Measurements from ENCODE around the gene PRAMEF14.
"Not testable (repeated sequence)": the region's sequence is repeated elsewhere in the genome, so short reads cannot be mapped to it uniquely, and the experiment has no call there.

DNA sequence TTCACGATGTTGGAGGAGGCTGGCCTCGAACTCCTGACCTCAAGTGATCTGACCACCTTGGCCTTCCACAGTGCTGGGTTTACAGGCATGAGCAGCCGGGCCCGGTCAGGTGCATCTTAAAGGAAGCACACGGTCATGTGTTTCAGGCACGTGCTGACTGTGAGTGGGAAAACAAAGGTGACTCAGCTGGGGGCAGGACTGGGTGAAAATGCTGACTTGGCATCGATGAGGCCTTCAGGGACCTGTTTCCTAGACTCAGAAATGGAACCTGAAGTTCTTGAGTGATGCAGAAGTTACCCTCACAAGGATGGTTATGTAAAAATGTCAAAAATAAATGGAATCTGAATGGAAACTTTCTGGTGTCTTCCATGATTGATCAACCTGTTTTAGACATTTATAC, 46.1 kb upstream of the PRAMEF14 start:
- not testable (repeated sequence) for TF ChIP-seq POLR2A, POLR2AphosphoS5 (IDR thresholded peaks at IDR 0.05)
- TF ChIP-seq, protein P1, sequence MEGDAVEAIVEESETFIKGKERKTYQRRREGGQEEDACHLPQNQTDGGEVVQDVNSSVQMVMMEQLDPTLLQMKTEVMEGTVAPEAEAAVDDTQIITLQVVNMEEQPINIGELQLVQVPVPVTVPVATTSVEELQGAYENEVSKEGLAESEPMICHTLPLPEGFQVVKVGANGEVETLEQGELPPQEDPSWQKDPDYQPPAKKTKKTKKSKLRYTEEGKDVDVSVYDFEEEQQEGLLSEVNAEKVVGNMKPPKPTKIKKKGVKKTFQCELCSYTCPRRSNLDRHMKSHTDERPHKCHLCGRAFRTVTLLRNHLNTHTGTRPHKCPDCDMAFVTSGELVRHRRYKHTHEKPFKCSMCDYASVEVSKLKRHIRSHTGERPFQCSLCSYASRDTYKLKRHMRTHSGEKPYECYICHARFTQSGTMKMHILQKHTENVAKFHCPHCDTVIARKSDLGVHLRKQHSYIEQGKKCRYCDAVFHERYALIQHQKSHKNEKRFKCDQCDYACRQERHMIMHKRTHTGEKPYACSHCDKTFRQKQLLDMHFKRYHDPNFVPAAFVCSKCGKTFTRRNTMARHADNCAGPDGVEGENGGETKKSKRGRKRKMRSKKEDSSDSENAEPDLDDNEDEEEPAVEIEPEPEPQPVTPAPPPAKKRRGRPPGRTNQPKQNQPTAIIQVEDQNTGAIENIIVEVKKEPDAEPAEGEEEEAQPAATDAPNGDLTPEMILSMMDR (IDR thresholded peaks at IDR 0.05): not testable (repeated sequence)
